Suppressor macrophage treated with lipopolysaccharide for 1 hour (primary cell): Measurements from ENCODE around the gene ZNF569.
"Not testable (repeated sequence)": the region's sequence is repeated elsewhere in the genome, so short reads cannot be mapped to it uniquely, and the experiment has no call there.

ENCODE experiments used
- DNase-seq, 3 donors: peaks; one replicate each; pipeline ENCODE4 v3.0.0-alpha.2; 2020 to 2022

The ZNF569 gene

DNA sequence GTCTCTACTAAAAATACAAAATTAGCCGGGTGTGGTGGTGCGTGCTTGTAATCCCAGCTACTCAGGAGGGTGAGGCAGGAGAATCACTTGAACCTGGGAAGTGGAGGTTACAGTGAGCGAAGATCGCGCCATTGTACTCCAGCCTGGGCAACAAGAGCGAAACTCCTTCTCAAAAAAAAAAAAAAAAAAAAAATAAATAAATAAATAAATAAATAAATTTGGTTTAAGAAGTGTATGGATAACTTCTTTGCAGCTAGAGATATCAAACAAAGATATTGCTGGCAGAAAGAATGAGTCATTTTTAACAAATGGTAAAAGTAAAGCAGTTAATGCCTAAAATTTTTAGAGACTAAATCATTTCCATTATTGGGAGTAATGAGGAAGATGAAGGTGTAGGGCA, 75.8 kb downstream of the ZNF569 start:
- not testable (repeated sequence) for DNase-seq

DNA sequence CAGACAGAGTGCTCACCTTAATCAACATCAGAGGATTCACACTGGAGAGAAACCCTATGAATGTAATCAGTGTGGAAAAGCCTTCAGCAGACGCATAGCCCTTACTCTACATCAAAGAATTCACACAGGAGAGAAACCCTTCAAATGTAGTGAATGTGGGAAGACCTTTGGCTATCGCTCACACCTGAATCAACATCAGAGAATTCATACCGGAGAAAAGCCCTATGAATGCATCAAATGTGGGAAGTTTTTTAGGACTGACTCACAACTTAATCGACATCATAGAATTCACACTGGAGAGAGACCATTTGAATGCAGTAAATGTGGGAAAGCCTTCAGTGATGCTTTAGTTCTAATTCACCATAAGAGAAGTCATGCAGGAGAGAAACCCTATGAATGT, 78.0 kb downstream of the ZNF569 start:
- no peak for DNase-seq

GRCh38 chr19:37370880-37371661, 96.2 kb downstream of the ZNF569 start, which contains the start of gene ZNF527:
Gene ZNF527 (plus strand): TSS chr19:37371099. CDS start chr19:37374199, 3,100 bp downstream.
- peak; percentile 96 to 97 (median 97) for DNase-seq

DNA sequence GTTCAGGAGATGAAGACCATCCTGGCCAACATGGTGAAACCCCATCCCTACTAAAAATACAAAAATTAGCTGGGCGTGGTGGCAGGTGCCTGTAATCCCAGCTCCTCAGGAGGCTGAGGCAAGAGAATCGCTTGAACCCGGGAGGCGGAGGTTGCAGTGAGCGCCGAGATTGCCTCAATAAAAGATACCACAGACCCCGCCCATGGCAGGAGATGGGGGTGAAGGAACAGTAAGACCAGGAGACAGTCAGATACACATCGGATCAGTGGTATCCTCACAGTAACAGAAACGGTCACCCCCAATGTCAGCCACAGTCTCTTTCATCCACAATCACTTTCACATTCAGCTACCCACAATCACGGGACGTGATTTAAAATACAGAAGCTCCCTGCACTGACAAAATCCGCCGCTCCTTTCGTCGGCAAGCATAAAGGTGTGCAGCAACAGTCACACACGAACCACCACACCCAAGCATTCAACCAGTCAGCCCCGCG, 96.8 kb downstream of the ZNF569 start:
- not testable (repeated sequence) for DNase-seq

GRCh38 chr19:37362733-37363132, 104.5 kb downstream of the ZNF569 start:
- no peak for DNase-seq

DNA sequence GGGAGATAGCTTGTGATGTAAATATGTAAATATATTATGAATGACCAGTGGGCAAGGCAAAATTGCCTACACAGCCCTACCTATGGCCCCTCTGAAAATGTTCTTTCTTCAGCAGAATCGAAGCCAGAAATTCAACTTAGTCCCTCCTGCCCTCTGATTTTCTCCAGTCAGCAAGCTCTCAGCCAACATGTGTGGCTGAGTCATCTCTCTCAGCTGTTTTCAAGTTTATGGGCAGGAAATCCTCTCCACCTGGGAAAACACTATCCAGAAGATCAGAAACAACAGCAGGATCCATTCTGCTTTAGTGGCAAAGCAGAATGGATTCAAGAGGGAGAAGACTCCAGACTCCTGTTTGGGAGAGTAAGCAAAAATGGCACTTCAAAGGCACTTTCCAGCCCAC, 105.2 kb downstream of the ZNF569 start:
- no peak for DNase-seq
